ENCODE measurements around the gene HYAL4.

- TF ChIP-seq POLR2A (IDR thresholded peaks at IDR 0.05; ENCODE audit: low read length) = no peak
- TF ChIP-seq GATA1 (IDR thresholded peaks at IDR 0.05; ENCODE audit: low read depth, low read length) = no peak
Observed at GRCh38 chr7:123819001-123819400, 26.0 kb upstream of the HYAL4 start.

All from erythroblast (primary cell).